Right atrium auricular region (tissue), 2 donors: Measurements from ENCODE around the gene NEURL2. TPM values are rescaled to one million over a fixed set of nuclear protein-coding genes. Genes with fewer than 3 reads are reported as not detected.
A peak's percentile ranks its signal among the peaks of the same experiment; 100 is the strongest.
"Not testable (repeated sequence)": the region's sequence is repeated elsewhere in the genome, so short reads cannot be mapped to it uniquely, and the experiment has no call there.

ENCODE experiments used
- DNase-seq: peaks from one replicate; pipeline ENCODE4 v3.0.0-alpha.2; 2019; ENCODE audit warnings: low spot score
- H3K27ac ChIP-seq, 2 donors: fragments of 200-600 bp; sonication (generic); 1 replicate in 1 of 2; 2 replicates in 1 of 2; pipeline ENCODE4 v1.5.1; 2016 to 2019
- H3K27me3 ChIP-seq, 2 donors: fragments of 200-600 bp; sonication (generic); one replicate each; pipeline versions ENCODE4 v1.5.1 to v1.6.0; 2017 to 2019
- H3K36me3 ChIP-seq: fragments of 200-600 bp; sonication (generic); one replicate; pipeline ENCODE4 v1.5.1; 2016
- H3K4me1 ChIP-seq, 2 donors: fragments of 200-600 bp; sonication (generic); one replicate each; pipeline versions ENCODE4 v1.5.1 to v1.6.0; 2017 to 2019
- H3K4me3 ChIP-seq, 2 donors: fragments of 200-600 bp; sonication (generic); 1 replicate in 1 of 2; 2 replicates in 1 of 2; pipeline ENCODE4 v1.5.1; 2017 to 2019; ENCODE audit warnings: mild to moderate bottlenecking in 1 of 2, moderate library complexity in 1 of 2
- H3K9me3 ChIP-seq, 2 donors: fragments of 200-600 bp; sonication (generic); one replicate each; pipeline ENCODE4 v1.5.1; 2019
- CTCF ChIP-seq, 2 donors: fragments of 200-600 bp; sonication (generic); IDR thresholded peaks; one replicate each; pipeline ENCODE4 v1.5.1; 2019; ENCODE audit warnings: antibody characterized with exemption in 2 of 2
- total RNA-seq, 2 donors: library from RNA; depleted of rRNA; stranded (reverse); fragments of >200 nt; gene quantifications; one replicate each; pipeline ENCODE4 v1.1.0, GENCODE V29; 2016

Gene NEURL2
- total RNA-seq, 2 donors from 2014 or later: 8.7 to 8.8 TPM

- DNase-seq: no peak
- Histone ChIP-seq H3K27me3 (no peaks in the 10 kb centered on the region), H3K4me1 (peaks cover 0 to 26% of the 10 kb centered on the region in 2 donors), H3K4me3 (no peak overlapping the region), H3K36me3 (peaks cover 16% of the 10 kb centered on the region), H3K9me3 (no peaks in the 10 kb centered on the region), H3K27ac (no peak overlapping the region)
- TF ChIP-seq CTCF (IDR thresholded peaks at IDR 0.05): no peak
Measured at GRCh38 chr20:45882469-45883099, 8.4 kb downstream of the NEURL2 start.

- peaks cover 20% of the 10 kb centered on the region for H3K36me3 ChIP-seq
- TF ChIP-seq CTCF (IDR thresholded peaks at IDR 0.05): no peak
- H3K4me3 ChIP-seq: peak within 1 kb of the TSS; percentile 57 to 66
Measured at GRCh38 chr20:45880988-45881788, 9.8 kb downstream of the NEURL2 start, which contains the start of gene ZSWIM1. Gene ZSWIM1, plus strand, starts transcription at chr20:45881227. Its CDS starts 1,366 bp downstream, at chr20:45882593.

GRCh38 chr20:45878076-45878761 lies 12.8 kb downstream of the NEURL2 start:
- DNase-seq: no peak
- peaks cover 19% of the 10 kb centered on the region for H3K36me3 ChIP-seq
- TF ChIP-seq CTCF (IDR thresholded peaks at IDR 0.05): no peak
- H3K27ac ChIP-seq: no peak overlapping the region
- H3K9me3 ChIP-seq: no peaks in the 10 kb centered on the region
- H3K27me3 ChIP-seq: no peaks in the 10 kb centered on the region
- peaks cover 0 to 15% of the 10 kb centered on the region in 2 donors for H3K4me1 ChIP-seq
- no peak overlapping the region for H3K4me3 ChIP-seq

More at GRCh38 chr20:45880988-45881788, 9.8 kb downstream of the NEURL2 start, which contains the start of gene ZSWIM1:
- Histone ChIP-seq H3K27ac (peak within 1 kb of the TSS; percentile 78 to 88), H3K27me3 (no peaks in the 10 kb centered on the region), H3K9me3 (no peaks in the 10 kb centered on the region), H3K4me1 (peaks cover 0 to 26% of the 10 kb centered on the region in 2 donors)
- DNase-seq: peak; percentile 100

- Histone ChIP-seq H3K9me3 (no peaks in the 10 kb centered on the region), H3K27ac (no peak overlapping the region), H3K4me3 (no peak overlapping the region), H3K36me3 (peaks cover 19% of the 10 kb centered on the region), H3K4me1 (no peaks in the 10 kb centered on the region), H3K27me3 (no peaks in the 10 kb centered on the region)
- DNase-seq: no peak
- TF ChIP-seq CTCF (IDR thresholded peaks at IDR 0.05): no peak
Measured at GRCh38 chr20:45874576-45874975, 16.4 kb downstream of the NEURL2 start.

- H3K9me3 ChIP-seq, H3K27ac ChIP-seq, H3K4me1 ChIP-seq, H3K27me3 ChIP-seq, H3K4me3 ChIP-seq, DNase-seq: not testable (repeated sequence)
- peaks cover 19% of the 10 kb centered on the region for H3K36me3 ChIP-seq
Measured at GRCh38 chr20:45874104-45874481, 16.9 kb downstream of the NEURL2 start.
